ENCODE results near the gene LPXN.
A peak's percentile ranks its signal among the peaks of the same experiment; 100 is the strongest.

Gene LPXN

GRCh38 chr11:58524232-58525036, 51.2 kb downstream of the LPXN start:
- DNase-seq (ENCODE audit: low read depth in 2 of 2) = peak; percentile 24 to 34

- DNase-seq (ENCODE audit: low read depth in 2 of 2) = no peak
These were observed 61.8 kb downstream of the LPXN start for GRCh38 chr11:58513747-58514367.

- no peak for DNase-seq (ENCODE audit: low read depth in 2 of 2)
These were observed 64.0 kb downstream of the LPXN start for GRCh38 chr11:58511636-58512035.

- DNase-seq (ENCODE audit: low read depth in 2 of 2) = no peak
These were observed 65.9 kb downstream of the LPXN start for GRCh38 chr11:58509748-58510147.

GRCh38 chr11:58508814-58509213, 66.8 kb downstream of the LPXN start:
- DNase-seq (ENCODE audit: low read depth in 2 of 2) = no peak

- DNase-seq (ENCODE audit: low read depth in 2 of 2) = no peak
These were observed 67.7 kb downstream of the LPXN start, which contains the start of gene OR5B21 for GRCh38 chr11:58508005-58508404. Gene OR5B21 (minus strand): TSS chr11:58508105. CDS start chr11:58508105, 0 bp downstream.

- no peak for DNase-seq (ENCODE audit: low read depth in 2 of 2)
These were observed 68.3 kb downstream of the LPXN start for GRCh38 chr11:58507355-58507754.

GRCh38 chr11:58506935-58507334, 68.7 kb downstream of the LPXN start:
- no peak for DNase-seq (ENCODE audit: low read depth in 2 of 2)

GRCh38 chr11:58505849-58506248, 69.8 kb downstream of the LPXN start:
- DNase-seq (ENCODE audit: low read depth in 2 of 2) = no peak

GRCh38 chr11:58504232-58504631, 71.4 kb downstream of the LPXN start:
- DNase-seq (ENCODE audit: low read depth in 2 of 2) = no peak

- no peak for DNase-seq (ENCODE audit: low read depth in 2 of 2)
These were observed 72.2 kb downstream of the LPXN start for GRCh38 chr11:58503361-58503856.

GRCh38 chr11:58502004-58502403, 73.7 kb downstream of the LPXN start:
- DNase-seq (ENCODE audit: low read depth in 2 of 2) = no peak

GRCh38 chr11:58498464-58498863, 77.2 kb downstream of the LPXN start:
- DNase-seq (ENCODE audit: low read depth in 2 of 2) = no peak

GRCh38 chr11:58497951-58498350, 77.7 kb downstream of the LPXN start:
- no peak for DNase-seq (ENCODE audit: low read depth in 2 of 2)

GRCh38 chr11:58495906-58496305, 79.8 kb downstream of the LPXN start:
- no peak for DNase-seq (ENCODE audit: low read depth in 2 of 2)

- DNase-seq (ENCODE audit: low read depth in 2 of 2) = no peak
These were observed 81.6 kb downstream of the LPXN start for GRCh38 chr11:58494101-58494500.

GRCh38 chr11:58493676-58494075, 82.0 kb downstream of the LPXN start:
- DNase-seq (ENCODE audit: low read depth in 2 of 2) = no peak

- DNase-seq (ENCODE audit: low read depth in 2 of 2) = no peak
These were observed 84.8 kb downstream of the LPXN start for GRCh38 chr11:58490827-58491226.

GRCh38 chr11:58487170-58487569, 88.5 kb downstream of the LPXN start:
- no peak for DNase-seq (ENCODE audit: low read depth in 2 of 2)

GRCh38 chr11:58485961-58486360, 89.7 kb downstream of the LPXN start:
- DNase-seq (ENCODE audit: low read depth in 2 of 2) = no peak
